Measurements from ENCODE around the gene LIMK1.

- no peak for TF ChIP-seq ZNF302 (CRISPR knock-in tag; IDR thresholded peaks at IDR 0.05)
- TF ChIP-seq, protein P1, sequence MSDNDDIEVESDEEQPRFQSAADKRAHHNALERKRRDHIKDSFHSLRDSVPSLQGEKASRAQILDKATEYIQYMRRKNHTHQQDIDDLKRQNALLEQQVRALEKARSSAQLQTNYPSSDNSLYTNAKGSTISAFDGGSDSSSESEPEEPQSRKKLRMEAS (IDR thresholded peaks at IDR 0.05), result no peak
- no peak for TF ChIP-seq CTCF (IDR thresholded peaks at IDR 0.05)
- TF ChIP-seq MYC (IDR thresholded peaks at IDR 0.05; ENCODE audit: borderline replicate concordance, low read length), result no peak
- no peak for TF ChIP-seq ZSCAN20 (CRISPR knock-in tag; IDR thresholded peaks at IDR 0.05)
- no peak for TF ChIP-seq CHD2 (IDR thresholded peaks at IDR 0.05; ENCODE audit: low read length, partially characterized antibody)
- no peak for TF ChIP-seq POLR2A (IDR thresholded peaks at IDR 0.05; ENCODE audit: low read length)
- no peak for TF ChIP-seq PHF8 (IDR thresholded peaks at IDR 0.05; ENCODE audit: borderline replicate concordance, low read depth)
These were observed 19.7 kb downstream of the LIMK1 start for GRCh38 chr7:74103219-74103772.
